AG08395 (cell line): ENCODE data around the gene GSG1L2.
"Not testable (repeated sequence)": the region's sequence is repeated elsewhere in the genome, so short reads cannot be mapped to it uniquely, and the experiment has no call there.

Source experiments
- DNase-seq: peaks from one replicate; pipeline ENCODE4 v3.0.0; 2012; ENCODE audit warnings: mixed read lengths, low spot score

GSG1L2 gene

DNA sequence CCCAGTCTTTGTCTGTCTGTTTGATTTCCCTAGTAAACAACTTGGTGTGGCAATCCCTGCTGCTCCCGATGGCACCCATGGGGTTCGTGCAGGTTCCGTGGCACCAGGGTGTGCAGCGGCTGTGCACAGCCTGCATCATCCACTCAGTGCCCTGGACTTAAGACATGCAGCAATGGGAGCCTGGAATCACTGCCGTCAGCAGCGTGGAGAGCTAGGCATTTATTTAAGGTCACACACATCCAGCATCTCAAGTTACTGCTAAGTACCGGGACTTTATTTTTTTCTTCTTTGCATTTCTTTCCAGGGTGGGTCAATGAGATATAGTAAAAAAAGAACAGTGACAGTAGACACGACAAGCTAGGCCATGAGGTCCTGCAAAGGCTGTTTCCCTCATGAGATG is 33.3 kb downstream of the GSG1L2 start:
- no peak for DNase-seq

DNA sequence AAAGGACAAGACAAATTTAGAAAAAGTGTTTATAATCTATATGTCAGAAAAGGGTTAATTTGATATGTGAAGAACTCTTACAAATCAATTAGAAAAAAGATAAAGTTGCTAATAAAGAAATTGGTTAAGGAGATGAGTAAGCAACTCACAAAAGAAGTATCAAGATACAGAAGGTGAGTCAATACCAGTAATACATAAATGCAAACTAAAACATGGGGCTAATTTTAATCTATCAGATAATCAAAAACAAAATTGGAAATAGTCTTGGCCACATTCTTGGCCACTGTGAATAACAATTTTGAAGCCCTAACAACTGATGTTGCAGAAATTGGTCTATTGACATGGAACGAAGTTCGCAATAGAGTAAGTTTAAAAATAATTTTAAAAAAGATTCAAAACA is 37.3 kb downstream of the GSG1L2 start:
- DNase-seq = no peak

DNA sequence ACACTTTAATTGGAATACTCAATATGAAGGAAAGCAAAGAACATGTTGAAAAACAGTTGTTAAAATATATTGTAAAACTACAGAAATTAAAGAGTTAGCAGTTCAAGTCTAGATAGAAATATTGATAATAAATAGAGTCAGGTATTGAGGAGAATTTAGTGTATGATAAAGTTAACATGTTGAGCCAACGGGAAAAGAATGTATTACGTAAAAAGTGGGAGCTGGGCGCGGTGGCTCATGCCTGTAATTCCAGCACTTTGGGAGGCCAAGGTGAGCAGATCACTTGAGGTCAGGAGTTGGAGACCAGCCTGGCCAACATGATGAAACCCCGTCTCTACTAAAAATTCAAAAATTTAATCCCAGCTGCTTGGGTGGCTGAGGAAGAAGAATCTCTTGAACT is 38.4 kb downstream of the GSG1L2 start:
- DNase-seq = not testable (repeated sequence)

DNA sequence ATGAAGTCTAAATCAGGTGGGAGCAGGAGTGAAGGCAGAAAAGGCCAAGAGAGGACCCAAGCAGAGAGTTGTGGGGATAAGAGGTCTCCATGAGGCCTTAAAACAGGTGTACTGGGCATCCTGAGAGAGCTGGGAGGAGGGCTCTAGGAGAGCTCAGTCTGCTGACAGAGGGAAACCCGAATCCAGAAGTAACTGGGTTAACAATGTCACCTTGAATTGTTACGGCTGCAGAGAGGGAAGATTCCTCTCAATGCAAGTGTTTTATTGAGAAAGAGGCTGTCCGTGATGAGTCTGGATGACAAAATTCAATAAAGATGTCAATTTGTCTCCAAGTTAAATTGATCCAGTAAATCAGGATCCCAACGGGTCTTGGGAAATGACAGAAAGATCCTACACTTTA is 38.8 kb downstream of the GSG1L2 start:
- no peak for DNase-seq

DNA sequence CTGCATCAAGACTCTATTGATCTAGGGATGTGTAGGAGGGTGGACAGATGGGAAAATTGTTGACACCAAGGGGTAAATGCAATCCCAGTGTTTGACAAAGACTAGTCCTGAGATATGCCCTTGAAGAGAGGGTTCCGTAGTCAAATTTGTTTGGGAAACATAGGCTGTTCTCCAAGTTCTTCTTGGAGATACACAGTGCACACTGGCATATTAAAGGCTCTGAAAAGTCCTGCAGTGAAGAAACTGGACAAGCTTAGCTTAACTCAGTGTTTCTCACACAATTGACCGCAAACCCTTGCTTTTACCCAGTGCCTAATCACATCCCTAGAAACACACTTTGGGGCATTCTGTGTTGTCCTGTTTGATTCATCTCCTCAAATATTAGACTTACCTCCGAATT is 41.3 kb downstream of the GSG1L2 start:
- no peak for DNase-seq

DNA sequence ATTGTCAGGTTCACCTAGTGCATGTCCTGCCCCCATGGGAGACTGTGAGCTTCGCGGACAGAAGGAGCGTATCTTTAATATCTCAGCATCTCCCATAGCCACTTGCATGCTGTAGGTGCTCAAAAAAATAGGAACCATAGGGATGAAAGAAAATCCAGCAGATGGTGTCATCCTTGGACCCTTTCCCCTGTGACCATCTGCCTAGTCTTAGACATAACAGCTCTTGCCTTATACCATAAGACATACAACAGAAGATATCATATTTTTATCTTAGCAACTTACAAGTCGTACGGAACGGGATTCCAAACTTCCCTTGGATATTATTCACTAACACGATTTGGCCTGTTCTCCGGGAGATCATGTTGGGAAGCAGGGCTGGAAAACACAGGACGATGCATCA is 45.0 kb downstream of the GSG1L2 start:
- DNase-seq = no peak

DNA sequence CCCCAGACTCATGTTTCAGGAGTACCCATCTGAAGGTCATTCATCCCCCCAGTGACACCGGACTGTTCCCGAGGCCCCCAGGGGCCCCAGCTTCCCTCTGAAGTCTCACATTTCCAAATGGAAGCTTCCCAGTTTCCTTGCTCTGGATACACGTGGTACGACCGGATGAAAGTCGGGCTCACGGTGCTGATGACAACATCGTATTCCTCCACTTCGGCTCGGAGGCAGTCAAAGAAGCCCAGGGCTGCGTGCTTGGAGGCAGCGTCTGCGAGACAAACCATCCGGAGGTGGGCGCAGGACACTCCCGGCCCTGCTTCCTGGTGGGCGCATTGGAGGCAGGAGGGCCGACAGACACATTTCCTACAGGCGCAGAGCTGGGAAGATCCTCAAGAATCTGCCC is 49.2 kb downstream of the GSG1L2 start:
- DNase-seq = no peak

DNA sequence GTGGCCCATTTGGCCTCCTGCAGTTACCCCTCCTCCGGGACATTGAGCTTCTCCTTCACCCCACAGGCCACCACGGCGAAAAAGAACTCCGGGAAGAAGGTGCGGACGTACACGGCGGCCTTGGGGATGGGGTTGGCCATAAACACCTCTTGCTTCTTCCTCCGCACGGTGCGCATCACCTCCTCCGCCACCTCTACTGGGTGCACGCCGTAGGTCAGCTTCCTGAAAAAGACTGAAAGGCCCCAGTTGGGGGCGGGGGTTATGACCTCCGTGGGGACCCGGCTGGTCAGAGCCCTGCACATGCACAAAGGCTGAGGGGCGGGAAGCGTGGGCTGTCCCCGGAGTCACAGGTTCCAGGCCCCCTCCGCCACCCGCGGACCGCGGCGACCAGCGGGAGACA is 50.4 kb downstream of the GSG1L2 start:
- DNase-seq = no peak

DNA sequence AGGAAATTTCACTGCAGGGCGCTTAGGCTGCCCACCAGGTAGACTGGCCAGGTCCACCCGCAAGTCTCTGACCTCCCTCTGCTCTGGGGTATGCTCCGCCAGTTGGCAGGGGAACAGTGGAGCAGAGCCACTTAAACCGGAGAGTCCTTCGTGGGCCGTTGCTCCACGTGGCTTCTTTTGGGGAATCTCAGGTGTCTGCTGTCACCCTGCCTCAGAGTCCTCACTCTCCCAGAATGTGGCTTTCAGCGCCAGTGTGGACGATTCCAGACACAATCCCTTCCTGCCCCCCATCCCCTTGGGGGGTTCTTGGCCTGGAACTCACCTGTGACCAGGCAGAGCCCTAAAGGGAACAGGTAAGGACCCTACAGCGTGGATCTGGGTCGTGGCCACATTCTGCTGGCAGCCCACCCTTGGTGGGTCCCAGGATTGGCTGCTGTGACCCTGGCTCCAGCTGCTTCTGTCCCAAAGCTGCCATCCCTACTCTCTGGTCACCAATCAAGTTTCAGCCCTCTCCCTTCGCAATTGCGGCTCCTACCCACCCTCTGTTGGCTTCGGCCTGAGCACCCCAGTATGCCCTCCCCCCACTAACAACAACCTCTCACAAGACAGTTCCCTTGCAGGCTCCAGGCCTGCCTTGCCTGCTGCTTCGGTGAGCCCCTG is 52.7 kb downstream of the GSG1L2 start:
- DNase-seq = no peak

DNA sequence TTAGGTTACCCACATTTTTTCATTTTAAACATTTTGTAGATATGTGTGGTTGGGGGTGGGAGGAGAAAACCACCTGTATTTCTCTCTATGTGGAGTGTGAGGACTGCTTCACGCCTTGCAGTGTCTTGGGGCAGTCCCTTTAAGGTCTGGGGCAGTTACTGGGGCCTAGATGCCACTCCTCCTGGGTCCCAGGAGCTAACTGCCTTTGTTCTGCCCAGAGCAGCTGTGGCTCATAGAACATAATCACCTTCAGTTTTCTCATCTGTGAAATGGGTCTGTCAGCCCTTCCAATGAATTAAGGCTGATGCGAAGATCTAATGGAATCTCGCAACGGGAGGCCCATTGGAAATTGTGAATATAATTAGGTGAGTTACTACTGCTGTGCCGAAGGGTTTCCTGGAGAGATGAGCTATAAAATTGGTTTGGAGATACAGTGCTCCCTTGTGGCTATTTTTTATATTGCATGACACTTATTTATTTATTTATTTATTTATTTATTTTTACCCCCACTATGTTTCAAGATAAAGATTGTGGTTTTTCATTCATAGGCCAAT is 53.4 kb downstream of the GSG1L2 start:
- peak; percentile 52 for DNase-seq

DNA sequence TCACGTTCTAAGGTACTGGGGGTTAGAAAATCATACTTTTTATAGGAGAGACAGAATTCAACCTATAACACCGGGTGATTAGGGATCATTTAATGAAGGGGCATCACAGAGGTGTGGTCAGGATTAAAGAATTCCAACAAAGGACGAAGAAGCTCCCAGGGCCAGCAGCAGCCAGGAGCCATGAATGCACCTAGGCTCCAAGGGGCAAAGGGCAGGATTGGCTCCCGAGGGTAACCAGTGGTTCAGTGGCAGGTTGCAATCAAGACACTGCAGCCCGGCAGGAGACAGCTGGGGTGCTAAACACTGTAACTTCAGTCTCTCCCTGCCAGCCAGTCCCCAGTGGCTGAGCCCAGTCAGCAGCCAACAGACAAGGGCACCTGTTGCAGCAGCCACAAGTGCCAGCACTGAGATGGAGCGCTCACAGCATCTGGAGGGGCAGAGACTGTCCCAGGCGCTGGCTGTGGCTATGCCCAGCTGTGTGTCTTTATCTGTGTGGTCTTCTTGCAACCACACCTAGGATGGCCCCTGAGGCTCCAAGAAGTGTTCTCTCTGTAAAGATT is 54.4 kb downstream of the GSG1L2 start:
- DNase-seq = no peak

DNA sequence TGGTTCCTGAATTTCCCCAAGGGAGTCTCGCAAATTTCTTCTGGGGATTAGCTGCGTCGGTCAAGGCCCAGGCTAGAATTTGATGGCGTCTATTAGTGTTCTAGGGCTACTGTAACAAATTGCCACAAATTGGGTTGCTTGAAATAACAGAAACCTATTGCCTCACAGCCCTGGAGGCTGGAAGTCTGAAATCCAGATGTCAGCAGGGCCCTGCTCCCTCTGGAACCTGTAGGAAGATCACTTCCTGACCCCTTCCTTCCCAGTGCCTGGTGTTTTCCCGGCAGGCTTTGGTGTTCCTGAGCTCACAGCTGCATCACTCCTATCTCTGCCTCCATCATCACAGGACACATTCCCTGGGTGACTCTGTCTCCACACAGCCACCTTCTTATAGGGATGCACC is 54.9 kb downstream of the GSG1L2 start:
- no peak for DNase-seq

DNA sequence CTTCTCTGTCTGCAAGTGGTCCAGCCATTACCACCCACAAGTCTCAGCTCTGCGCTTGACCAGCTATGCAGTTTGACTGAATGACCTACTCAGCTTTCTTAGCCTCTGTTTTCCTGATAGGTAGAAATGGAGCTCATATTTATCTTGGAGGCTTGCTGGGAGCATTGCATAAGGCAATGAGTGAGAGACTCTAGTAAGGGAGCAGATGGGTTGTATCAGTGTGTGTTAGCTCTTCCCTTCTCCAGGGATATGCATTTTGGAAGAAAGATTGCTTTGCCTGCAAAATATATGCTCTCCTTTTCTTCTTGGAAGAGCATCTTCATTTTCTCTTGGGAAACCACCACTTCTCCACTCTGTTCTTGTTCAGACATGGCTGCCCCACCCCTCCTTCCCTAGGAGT is 56.6 kb downstream of the GSG1L2 start:
- DNase-seq = no peak

DNA sequence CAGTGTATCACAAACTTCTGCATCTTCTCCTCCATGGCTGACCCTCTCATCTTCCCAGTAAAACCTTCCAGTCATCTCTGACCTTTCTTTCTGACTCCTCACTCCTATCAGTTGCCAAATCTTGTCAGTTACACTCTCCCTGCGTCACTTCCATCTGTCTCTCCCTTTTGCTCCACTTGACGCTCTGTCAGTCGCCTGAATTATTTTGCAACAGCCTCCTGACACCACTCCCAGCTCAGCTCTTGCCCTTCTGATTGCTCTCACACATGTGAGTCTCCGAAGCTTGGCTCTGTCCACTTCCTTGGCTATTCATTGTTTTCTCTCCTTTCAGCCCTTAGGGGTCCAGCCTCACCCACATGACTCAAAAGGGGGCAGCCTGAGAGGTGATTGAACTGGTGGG is 58.2 kb downstream of the GSG1L2 start:
- no peak for DNase-seq

DNA sequence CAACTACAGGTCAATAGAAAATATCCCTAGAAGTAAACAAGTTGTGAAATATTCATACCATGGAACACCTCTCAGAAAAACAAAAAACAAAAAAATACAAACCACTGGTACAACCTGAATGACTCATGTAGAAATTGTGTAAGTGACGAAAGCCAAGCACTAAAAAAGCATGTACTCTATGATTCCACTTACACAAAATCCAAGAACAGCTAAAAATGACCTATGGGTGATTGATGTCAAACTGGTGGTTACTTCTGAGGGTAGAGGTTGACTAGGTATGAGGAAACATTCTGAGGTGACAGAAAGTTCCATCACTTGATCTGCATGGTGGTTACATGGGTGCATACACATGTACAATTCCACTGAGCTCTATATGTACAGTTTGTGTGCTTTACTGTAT is 61.6 kb downstream of the GSG1L2 start:
- DNase-seq = no peak

DNA sequence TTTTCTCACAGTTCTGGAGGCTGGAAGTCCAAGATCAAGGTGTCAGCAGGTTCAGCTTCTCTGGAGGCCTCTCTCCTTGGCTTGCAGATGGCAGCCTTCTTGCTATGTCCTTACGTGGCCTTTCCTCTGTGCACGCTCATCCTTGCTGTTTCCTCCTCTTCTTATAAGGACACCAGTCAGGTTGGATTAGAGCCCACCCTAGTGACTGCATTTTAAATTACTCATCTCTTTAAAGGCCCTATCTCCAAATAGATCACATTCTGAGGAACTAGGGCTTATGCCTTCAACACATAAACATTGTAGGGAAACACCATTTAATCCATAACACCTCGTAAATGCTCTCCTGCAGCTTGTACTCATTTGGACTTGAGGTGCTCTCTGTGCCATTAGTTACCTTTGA is 66.8 kb downstream of the GSG1L2 start:
- no peak for DNase-seq
